Measurements from ENCODE around the gene ZACN.

The ZACN gene

GRCh38 chr17:76103274-76104139, 24.5 kb downstream of the ZACN start, which contains the start of gene EXOC7:
Gene EXOC7, minus strand, starts transcription at chr17:76103787. Its CDS starts 95 bp downstream, at chr17:76103692.
- peak; percentile 99 for DNase-seq (ENCODE audit: low spot score)

DNA sequence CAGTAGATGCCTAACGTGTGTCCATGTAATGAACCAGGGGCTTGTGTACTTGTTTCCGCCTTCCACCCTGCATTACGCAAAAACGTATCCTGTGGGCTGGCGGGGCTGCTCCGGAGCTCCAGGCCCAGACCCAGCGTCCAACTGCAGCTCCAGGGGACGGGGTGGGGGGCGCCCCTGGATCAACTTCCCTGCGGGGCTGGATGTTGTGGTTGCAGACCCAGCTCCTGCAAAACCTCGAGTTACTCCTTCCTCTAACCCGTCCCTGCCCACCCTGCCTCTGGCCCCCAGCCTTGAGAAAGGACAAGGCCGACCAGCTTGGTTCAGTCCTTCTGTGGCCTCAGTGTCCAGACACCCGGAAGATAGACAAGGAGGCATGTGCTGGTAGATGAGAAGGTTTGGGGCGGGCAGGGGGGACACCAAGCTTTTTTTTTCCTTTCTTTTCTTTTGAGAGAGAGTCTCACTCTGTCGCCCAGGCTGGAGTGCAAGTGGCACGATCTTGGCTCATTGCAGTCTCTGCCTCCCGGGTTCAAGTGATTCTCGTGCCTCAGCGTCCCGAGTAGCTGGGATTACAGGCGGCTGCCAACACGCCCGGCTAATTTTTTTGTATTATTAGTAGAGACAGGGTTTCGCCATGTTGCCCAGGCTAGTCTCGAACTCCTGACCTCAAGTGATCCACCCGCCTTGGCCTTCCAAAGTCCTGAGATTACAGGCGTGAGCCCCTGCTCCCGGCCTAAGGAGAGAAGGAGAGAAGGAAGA, 25.3 kb downstream of the ZACN start:
- DNase-seq (ENCODE audit: low spot score): no peak

GRCh38 chr17:76104896-76105231, 25.9 kb downstream of the ZACN start:
- no peak for DNase-seq (ENCODE audit: low spot score)

DNA sequence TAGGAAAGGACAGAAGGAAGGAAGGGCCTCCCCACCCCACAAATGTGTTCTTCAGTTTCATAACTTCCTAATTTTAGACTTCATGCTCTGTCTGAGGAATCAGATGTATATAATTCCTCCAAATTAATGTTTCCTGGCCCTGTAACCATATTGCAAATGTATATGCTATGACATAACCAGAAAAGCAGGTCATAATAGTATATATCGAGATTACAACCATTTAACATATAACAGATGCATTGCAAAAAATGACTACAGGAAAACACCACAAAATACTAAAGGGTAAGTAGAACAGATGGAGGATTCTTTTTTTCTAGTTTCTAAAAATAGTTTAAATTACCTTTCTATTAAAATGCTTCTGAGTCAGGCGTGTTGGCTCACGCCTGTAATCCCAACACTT, 27.7 kb downstream of the ZACN start:
- DNase-seq (ENCODE audit: low spot score): no peak

DNA sequence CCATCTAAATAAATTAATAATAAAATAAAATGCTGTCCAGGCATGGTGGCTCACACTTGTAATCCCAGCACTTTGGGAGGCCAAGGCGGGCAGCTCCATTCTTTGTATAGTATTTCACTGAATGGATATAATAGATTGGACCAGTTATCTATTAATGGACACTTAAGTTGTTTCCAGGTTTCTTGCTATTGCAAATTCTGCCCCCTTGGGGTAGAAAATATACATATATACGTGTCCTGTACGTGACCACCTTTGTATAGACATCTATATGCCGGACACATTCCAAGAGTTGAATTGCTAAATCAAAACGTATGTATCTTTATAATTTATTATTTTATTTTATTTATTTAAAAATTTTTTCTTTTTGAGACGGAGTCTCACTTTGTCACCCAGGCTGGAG, 28.5 kb downstream of the ZACN start:
- no peak for DNase-seq (ENCODE audit: low spot score)

DNA sequence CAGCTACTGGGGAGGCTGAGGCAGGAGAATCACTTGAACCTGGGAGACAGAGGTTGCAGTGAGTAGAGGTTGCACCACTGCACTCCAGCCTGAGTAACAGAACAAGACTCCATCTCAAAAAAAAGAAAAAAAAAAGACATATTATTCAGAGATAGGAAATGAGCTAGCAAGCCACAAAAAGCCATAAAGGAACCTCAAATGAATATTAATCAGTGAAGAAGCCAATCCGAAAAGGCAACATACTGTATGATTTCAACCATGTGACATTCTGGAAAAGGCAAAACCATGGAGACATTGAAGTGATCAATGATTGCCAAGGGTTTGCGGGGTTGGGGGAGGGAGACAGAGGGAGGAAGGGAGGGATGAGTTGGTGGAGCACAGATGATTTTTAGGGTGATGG, 33.0 kb downstream of the ZACN start:
- DNase-seq (ENCODE audit: low spot score): no peak

- DNase-seq (ENCODE audit: low spot score): no peak
Measured at GRCh38 chr17:76115138-76115754, 36.3 kb downstream of the ZACN start.

DNA sequence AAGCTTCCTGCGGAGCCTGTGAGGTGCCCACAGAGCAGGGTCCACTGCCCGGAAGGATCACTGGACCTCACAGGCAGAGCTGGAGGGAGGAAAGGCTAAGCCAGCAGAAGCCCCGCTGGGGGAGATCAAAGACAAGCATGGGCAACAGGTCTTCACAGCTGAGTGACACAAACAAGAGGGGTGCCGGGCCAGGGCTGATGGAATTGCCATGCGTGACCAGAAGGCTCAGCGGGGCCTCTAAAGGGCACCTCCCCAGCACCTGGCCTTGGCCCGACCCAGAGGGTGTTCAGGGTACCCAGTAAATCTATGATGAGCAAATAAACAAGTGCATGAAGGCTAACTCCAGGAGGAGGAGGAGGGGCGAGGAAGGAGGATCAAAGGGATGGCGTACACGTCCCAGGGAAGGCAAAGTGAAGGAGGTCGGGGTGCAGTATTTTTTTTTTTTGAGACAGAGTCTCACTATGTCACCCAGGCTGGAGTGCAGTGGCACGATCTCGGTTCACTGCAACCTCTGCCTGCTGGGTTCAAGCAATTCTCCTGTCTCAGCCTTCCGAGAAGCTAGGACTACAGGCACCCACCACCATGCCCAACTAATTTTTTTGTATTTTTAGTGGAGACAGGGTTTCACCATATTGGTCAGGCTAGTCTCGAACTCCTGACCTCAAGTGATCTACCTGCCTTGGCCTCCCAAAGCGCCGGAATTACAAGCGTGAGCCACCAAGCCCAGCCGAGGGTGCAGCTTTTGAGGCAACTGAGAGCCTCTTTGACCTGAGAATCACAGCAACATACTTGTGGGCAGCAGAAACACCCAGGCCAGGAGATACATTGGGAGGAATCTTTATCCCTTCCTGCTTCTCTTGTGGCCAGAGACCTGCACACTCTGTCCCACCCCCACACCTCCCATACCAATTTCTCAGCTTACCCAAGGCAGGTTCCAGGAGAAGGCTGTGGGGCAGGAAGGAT, 40.7 kb downstream of the ZACN start:
- no peak for DNase-seq (ENCODE audit: low spot score)

GRCh38 chr17:76120658-76121008, 41.7 kb downstream of the ZACN start:
- no peak for DNase-seq (ENCODE audit: low spot score)

DNA sequence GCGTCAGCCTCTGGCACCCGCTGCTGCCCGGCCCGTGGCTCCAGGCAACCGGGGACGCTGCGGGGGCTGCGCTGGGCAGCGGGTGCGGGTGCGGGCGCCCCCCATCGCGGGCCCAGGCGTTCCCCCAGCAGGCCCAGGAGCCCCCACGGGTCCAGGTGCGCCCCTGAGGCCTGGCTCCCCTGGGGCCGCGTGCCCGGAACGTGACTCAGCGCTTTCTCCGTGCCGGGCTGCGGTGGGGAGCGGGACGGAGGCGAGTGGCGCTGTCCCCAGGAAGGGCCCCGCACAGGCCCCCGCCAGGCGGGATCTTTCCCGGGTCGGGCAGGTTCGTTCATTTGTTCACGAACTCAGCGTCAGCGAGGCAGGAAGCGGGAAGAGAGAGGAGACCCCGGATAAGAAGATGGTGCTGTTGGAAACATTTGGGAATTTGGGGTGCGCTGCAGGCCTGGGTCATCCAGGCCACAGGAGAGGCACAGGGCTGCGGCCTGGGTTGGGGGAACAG, 43.0 kb downstream of the ZACN start:
- no peak for DNase-seq (ENCODE audit: low spot score)

DNA sequence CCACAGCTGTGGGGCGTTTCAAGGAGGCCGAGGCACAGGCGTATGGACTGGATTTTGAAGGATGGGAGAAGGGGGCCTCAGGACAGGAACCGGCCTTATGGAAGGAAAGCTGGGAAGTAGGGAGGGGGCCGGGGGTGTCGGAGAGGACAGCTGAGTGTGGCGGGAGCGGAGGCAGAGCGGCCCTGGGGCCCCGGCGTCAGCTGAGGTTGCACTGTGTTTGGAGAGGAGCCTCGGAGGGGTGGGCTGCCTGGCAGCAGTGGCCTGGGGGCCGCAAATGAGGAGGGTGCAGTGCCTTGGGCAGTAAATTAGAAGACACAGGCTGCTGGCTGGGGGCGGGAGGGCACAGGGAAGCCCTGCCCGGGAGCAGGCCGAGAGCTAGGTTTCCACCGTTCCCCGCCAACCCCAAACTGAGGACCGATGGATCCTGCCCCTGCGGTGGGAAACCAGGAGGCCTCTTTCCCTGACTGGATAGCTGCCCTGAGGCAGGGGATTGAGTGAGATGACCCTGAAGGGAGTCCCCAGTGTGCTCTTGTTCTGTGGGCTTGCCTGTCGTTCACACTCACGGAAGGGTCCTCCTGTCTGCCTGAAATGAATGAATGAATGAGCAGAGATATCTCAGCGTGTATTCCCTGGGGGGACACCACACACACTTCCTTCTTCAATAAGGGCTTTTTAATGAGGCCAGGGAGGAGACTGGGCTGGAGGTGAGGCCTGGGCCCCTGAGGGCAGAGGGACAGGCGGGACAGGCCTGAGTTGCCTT, 43.6 kb downstream of the ZACN start:
- DNase-seq (ENCODE audit: low spot score): no peak

- no peak for DNase-seq (ENCODE audit: low spot score)
Measured at GRCh38 chr17:76123191-76123499, 44.2 kb downstream of the ZACN start.

DNA sequence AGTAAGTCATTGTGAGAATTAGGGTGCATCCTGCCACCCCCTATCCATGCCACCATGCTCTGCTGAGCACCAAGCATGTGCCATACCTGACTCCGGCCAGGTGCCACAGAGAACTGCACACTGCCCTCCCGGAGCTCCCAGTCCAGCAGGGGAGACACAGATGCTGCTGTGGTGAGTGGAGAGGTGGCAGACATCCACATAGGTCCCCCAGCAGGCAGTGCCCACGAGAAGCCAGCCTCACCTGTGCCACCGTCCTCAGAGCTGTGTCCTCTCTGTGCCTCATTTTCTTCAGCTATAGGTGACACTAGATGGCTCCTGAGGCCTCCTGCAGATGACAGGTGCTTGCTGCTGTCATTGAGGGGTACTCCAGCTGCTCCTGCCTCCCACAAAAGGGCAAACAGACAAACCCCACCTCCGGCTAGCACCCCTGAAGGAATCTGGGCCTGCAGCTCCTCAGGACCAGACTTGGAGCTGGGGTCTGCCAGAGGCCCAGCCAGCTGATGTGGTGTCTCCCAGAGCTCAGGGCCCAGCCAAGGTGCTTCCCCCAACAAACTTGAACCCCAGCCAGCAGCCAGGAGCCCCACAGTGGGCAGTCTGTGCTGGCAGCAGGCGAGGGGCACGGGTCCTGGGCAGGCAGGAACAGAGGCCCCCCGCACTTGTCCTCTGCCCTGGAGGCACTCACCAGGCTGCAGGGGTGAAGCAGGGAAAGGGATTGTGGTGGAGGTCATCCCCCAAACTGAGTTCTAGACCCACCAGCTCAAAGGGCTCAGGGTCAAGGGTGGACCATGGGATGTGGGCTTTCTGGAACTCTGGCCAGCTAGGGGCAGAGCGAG, 45.0 kb downstream of the ZACN start:
- no peak for DNase-seq (ENCODE audit: low spot score)

DNA sequence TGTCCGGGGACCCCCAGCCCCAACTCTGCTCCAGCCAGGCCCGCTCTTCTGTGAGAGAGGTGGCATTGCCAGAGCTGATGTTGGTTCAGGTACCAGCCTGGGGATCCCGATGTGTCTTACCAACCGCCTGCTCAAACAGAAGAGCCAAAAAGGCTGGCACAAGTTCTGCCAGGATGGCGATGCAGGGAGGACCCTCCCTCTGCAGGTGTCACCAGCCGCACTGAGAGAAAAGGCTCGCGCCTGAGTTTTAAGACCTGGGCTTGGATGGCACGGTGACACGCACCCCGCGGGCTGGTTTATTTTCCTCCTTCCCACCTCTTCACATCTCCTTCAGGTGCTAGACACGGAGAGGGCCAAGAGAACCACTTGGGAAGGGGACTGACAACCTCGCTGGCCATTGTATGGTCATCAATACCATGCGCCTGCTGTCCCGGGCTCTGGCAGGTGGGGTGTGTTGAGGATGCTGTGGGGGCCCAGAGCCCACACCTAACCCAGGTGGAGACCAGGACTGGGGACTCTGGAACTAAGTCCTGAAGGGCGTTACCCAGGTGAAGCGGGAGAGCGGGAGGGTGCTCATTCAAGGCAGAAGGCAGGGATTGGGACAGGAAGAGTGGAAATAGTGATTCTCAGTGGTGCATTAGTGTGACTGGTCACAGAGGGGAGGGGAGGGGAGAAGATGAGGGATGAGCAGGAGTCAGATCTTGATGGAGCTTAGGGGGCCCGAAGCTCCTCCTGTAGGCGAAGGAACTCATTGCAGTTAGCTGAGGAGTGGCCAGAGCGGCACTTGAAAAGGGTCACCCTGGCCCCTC, 45.8 kb downstream of the ZACN start:
- no peak for DNase-seq (ENCODE audit: low spot score)

DNA sequence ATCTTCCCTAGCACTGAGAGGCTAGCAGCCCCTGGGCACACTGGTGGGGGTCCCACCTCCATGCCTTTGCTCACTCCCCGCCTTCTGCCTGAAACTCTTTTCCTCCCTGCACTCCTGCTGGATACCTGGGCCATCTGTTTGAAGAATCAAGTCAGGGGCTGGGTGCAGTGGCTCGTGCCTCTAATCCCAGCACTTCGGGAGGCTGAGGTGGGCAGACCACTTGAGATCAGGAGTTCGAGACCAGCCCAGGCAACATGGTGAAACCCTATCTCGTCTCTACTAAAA, 46.4 kb downstream of the ZACN start:
- no peak for DNase-seq (ENCODE audit: low spot score)

- no peak for DNase-seq (ENCODE audit: low spot score)
Measured at GRCh38 chr17:76125922-76126321, 46.9 kb downstream of the ZACN start.

GRCh38 chr17:76130473-76130872, 51.5 kb downstream of the ZACN start:
- no peak for DNase-seq (ENCODE audit: low spot score)

- DNase-seq (ENCODE audit: low spot score): no peak
Measured at GRCh38 chr17:76131051-76131691, 52.2 kb downstream of the ZACN start.

Measured in AG08395 (cell line).